HG03342 (cell line): ENCODE measurements around the gene RNFT1.
A peak's percentile ranks its signal among the peaks of the same experiment; 100 is the strongest.
"Not testable (repeated sequence)": the region's sequence is repeated elsewhere in the genome, so short reads cannot be mapped to it uniquely, and the experiment has no call there.

Experiments
- ATAC-seq: cut with Tn5 transposase; IDR thresholded peaks from one replicate; pipeline ENCODE4 v1.9.1; 2021; ENCODE audit warnings: mild to moderate bottlenecking, moderate library complexity; ENCODE audit not compliant: unreplicated experiment

Gene RNFT1, protein sequence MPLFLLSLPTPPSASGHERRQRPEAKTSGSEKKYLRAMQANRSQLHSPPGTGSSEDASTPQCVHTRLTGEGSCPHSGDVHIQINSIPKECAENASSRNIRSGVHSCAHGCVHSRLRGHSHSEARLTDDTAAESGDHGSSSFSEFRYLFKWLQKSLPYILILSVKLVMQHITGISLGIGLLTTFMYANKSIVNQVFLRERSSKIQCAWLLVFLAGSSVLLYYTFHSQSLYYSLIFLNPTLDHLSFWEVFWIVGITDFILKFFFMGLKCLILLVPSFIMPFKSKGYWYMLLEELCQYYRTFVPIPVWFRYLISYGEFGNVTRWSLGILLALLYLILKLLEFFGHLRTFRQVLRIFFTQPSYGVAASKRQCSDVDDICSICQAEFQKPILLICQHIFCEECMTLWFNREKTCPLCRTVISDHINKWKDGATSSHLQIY

DNA sequence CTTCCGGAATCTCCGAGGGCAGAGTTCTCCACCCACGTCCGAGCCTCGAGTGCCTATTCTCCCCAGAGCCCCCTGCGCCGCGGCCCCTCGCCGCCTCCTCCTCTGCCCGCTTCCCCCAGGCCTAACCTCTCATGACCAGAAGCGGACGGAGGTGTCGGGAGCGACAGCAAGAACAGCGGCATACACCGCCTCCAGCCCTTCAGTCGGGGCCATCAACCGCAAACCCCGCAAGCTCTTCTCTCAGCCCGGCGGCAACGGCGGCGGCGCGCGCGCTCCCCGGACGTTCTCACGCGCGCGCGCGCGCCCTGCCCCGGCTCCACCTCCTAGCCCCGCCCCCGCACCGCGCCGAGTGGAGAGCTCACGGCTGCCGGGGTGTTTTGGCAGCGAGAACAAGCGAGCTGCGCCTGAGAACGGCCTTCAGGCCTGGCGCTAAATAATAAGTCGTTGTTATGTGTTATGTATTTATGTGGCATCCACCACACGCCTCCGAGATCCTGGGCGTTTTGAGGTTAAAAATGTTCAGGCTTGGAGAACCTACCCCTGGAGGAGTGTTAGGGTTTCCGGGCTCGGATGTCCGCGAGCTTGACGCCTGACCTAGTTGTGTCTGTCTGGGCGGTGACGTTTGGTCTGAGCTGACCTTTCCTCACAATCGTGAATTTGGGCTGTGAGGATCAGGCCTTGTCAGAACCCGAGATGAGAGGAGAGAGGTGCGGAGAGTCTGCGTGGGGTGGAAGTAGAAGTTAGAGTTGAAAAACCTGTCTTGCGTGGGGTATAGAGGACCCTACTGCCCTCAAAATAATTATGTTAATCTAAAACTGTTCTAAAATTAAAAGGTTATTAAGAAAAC lies at the start of gene RNFT1:
RNFT1 (minus strand) TSS at position 259 of the 847 bp plus-strand sequence; CDS start at position 182, 77 bp downstream.
- ATAC-seq: peak; percentile 80

DNA sequence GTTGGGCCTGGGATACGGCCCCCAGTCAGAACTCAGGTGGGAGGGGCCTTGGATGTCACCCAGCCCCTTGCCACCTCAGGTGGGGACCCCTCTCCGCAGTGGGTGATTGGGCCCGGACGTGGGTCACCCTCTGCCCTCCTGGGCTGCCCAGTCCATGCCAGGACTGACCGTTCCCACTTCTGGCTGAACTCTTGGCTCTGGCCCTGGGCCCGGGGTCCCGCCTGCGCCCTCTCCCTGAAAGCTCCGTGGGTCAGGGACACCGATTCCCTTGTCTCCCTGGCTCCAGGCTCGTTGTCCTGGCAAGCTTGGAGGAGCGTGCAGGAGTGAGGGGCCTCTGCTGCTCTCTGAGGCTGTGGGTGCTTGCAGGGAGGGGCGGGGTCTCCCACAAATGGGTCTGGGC lies 44.8 kb upstream of the RNFT1 start:
- not testable (repeated sequence) for ATAC-seq

DNA sequence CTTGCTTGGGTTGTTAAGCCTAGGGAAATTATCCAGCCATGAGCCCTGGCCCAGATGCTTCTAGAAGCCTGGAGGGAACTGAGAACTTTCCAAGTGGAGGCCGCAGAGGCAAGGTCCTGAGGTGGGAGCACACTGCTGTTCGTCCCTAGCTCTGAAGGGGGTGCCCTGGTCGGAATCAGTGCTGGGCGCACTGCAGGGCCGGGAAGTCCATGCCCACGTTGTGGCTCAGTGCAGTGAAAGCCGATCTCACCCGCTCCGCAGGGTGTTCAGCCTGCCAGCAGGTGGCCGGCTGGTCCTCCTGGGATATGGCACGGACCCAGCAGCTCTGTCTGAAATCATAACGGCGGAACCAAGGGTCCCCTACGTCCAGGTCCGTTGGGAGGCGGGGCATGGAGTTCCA lies 43.8 kb upstream of the RNFT1 start:
- ATAC-seq: not testable (repeated sequence)

DNA sequence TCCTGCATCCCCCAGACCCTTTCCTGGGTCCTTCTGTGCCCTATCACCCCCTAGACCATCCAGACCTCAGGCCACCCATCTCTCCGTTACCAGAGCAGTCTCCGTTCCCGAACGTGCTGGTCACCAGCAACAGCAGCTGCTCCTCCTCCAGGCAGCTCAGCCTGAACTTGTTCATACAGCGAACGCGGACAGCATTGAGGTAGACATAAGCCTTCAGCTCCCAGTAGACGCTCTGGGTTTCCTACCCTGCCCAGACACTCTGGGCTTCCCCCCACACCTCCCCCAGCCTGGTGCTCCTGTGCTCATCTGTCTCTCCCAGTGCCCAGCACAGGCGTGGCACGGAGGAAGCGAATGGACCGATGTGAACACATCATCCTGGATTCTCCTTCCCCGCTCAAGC lies 41.6 kb upstream of the RNFT1 start:
- ATAC-seq: no peak

DNA sequence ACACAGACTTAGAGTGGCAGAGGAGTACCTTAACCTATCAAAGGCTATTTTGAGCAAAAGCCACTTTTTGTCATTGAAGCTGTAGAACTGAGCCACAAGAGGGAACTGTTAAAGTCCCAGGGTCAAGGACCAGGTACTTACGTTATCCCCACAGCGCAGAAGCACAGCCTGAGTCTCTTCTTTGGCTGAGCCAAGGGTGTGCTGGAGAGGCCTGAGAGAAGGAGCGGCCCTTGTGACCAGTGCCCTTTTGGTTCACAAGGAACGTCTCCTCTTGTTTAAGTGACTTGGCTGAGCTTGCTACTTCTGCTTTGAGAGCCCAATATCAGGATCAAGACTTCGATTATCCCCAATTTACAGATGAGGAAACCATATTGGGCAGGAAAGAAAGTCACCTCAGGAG lies 40.0 kb upstream of the RNFT1 start:
- ATAC-seq: not testable (repeated sequence)

DNA sequence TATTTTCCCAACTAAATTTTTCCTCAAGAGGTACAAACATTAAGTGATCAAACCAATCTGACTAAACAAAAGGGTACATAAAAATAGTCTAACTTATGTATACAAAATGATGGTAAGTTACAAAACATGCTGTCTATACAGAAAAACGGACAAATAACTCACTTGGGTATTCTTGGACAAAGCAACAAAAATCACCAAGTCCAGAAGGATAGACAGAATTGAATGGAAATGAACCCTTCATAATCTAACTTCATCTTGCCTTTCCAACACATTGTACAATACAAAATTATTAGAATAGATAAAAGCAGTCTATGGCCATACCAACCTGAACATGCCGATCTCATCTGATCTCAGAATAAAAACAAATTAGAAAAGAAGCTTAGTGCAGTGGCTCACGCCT lies 37.9 kb upstream of the RNFT1 start:
- ATAC-seq: not testable (repeated sequence)

DNA sequence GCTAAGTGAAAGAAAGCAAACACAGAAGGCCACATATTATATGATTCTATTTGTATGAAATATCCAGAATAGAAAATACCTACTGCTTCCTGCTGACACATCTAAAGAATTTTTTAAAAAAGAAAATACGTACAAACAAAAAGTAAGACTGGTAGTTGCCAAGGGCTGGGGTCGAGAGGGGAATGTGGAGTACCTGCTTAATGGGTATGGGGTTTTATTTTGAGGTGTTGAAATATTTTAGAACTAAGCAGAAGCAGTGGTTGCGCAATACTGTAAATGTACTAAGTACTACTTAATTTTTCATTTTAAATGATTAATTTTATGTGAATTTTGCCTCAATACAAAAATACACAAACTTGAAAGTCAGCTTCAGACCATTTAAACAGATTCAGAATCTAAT lies 32.1 kb upstream of the RNFT1 start:
- not testable (repeated sequence) for ATAC-seq

DNA sequence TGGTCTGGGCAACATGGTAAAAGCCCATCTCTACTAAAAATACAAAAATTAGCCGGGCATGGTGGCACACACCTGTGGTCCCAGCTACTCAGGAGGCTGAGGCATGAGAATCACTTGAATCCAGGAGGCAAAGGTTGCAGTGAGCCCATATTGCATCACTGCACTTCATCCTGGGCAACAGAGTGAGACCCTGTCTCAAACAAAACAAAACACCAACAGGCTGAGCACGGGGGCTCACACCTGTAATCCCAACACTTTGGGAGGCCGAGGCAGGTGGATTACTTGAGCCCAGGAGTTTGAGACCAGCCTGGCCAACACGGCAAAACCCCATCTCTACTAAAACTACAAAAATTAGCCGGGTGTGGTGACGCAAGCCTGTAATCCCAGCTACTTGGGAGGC lies 10.6 kb upstream of the RNFT1 start:
- ATAC-seq: not testable (repeated sequence)

DNA sequence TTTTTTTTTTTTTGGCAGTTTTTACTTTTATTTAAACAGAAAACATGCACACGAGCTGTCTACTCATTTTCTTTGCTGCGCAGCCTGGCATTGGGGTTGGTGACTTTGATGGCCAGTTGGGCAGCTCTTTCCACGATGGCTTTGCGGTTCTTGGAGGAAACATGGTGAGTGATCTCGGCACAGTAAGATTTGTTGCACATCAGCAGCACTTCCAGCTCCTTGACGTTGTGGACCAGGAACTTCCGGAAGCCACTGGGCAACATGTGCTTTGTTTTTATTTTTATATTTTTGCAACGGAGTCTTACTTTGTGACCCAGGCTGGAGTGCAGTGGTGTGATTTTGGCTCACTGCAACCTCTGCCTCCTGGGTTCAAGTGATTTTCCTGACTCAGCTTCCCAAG lies 8.9 kb upstream of the RNFT1 start:
- ATAC-seq: not testable (repeated sequence)

DNA sequence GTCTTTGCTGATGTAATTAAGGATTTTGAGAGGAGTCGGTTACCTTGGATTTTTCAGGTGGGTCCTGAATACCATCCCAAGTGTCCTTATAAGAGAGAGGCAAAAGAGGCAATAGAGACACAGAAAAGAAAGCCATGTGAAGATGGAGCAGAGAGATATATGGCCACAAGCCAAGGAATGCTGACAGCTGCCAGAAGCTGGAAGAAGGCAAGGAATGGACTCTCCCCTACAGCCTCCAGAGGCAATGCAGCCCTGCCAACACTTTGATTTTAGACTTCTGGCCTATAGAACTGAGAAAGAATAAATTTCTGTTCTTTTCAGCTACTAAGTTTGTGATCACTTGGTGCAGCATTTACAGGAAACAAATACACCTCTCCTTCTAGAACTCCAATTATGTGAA lies 8.2 kb upstream of the RNFT1 start:
- ATAC-seq: no peak

DNA sequence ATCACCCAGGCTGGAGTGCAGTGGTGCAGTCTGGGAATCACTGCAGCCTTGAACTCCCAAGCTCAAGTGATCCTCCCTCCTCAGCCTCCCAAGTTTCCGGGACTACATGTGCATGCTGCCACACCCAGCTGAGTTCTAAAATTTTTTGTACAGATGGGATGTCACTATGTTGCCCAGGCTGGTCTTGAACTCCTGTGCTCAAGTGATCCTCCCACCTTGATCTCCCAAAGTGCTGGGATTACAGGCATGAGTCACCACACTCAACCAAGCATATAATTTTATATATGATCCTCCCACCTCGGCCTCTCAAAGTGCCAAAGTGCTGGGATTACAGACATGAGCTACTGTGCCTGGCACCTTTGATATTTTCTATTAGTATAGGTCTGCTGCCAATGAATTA lies 7.2 kb upstream of the RNFT1 start:
- ATAC-seq: not testable (repeated sequence)

DNA sequence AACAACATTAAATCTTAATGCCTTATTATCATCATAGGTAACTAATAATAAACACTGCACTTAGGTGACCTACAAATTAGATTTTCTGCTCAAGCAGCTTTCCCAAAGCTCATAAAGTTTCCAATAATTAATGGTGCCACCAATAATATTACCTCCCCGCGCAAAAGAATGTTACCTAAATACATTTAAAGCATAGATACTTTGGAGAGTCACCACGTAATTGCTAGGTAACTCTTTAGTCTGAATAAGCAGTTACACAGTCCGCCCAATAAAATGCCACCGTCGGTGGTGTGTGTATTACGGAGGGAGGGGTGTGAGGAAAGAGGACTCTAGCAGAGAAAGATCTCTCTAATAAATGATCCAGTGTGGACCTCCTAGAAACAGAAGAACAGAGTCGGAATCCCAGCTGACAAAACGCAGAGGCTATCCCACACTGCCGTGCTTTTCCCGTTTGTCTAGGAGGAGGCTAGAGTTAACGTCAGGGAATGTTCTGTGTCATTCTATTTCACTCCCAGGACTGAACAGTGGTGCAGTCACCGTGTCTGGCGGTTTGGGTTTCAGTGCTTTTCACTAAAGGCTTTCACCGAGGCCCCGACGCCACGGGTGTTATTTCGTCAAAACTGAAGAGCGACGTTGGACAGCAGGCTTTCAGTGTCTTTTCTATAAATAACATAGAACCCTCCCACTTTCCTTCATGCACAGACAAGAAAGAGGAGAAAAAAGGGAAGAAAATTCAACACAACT lies 630 bp downstream of the RNFT1 start:
- peak; percentile 36 for ATAC-seq

DNA sequence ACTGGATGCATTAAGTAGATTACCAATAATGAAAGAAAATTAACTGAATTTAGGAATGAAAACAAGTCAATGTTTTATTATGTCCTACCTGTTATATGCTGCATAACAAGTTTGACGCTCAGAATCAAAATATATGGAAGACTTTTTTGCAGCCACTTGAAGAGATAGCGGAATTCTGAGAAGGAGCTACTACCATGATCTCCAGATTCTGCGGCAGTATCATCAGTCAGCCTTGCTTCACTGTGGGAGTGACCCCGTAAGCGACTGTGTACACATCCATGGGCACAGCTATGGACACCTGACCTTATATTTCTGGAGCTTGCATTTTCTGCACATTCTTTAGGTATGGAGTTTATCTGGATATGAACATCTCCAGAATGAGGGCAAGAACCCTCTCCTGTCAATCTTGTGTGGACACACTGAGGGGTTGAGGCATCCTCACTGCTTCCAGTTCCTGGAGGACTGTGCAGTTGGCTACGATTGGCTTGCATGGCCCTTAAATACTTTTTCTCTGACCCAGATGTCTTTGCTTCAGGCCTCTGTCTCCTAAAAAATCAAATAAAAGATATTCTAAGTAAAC lies 1.7 kb downstream of the RNFT1 start:
- no peak for ATAC-seq

DNA sequence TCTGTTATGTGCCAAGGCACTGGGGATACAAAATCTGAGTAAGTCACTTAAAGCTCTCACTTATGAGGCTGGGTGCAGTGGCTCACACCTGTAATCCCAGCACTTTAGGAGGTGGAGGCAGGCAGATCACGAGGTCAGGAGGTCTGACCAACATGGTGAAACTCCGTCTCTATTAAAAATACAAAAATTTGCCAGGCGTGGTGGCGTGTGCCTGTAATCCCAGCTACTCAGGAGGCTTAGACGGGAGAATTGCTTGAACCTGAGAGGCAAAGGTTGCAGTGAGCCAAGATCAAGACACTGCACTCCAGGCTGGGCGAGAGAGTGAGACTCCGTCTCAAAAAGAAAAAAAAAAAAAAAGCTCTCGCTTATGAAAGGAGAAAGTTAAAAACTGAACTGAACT lies 5.0 kb downstream of the RNFT1 start:
- not testable (repeated sequence) for ATAC-seq

DNA sequence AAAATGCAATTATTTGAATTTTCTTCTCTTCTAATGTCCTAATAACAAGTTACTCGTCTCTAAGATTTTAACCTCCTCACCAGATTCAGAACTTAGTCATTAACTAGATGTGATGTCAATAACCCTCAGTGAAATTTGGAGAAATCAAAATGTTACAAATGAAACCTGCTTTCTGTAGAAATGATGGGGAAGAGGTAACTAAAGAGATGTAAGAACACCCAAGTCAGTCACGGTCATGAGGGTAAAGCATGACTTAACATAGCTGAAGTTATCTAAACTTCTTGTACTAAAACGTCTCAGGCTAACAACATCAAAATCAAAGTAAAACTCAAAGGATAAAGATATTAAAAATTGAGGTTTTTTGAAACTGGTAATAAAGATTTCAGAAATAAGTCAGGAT lies 9.7 kb downstream of the RNFT1 start:
- no peak for ATAC-seq

DNA sequence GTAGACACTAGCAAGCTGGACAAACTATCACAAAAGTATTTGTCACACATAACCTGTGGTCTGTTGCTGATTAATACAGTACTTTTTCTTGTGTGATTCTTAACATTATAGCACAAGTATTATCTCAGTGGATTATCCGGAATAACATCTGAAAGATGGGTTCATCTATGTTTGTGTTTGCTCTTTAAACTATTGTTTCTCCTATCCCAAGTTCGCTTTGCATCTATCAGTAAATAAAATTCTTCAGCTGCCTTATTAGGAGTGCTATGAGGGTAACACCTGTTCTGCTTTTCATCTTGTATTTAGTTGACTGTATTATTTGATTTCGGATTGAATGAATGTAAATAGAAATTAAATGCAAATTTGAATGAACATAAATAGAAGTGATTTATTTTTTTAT lies 14.5 kb downstream of the RNFT1 start:
- no peak for ATAC-seq

DNA sequence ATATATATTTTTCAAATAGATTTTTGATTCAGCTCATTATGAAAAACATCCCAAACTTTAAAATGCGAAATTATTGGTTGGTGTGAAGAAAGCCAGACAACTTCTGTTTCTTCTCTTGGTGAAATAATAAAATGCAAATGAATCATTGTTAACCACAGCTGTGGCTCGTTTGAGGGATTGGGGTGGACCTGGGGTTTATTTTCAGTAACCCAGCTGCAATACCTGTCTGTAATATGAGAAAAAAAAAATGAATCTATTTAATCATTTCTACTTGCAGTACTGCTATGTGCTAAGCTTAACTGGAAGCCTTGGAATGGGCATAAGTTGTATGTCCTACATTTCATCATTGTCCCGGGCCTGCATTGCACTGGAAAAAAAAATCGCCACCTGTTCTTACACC lies 17.2 kb downstream of the RNFT1 start:
- not testable (repeated sequence) for ATAC-seq

DNA sequence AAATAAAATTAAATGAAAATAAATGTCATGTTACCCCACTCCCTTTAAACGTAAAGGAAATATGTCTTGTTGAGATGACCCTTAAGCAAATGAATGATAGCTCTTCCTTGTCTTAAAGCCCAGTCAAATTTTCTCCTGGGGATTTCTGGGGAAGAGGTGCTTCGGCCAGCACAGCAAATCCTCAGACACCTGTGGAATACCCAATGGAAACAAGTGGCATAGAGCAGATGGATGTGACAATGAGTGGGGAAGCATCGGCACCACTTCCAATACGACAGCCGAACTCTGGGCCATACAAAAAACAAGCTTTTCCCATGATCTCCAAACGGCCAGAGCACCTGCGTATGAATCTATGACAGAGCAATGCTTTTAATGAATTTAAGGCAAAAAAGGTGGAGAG lies 18.1 kb downstream of the RNFT1 start:
- ATAC-seq: not testable (repeated sequence)

DNA sequence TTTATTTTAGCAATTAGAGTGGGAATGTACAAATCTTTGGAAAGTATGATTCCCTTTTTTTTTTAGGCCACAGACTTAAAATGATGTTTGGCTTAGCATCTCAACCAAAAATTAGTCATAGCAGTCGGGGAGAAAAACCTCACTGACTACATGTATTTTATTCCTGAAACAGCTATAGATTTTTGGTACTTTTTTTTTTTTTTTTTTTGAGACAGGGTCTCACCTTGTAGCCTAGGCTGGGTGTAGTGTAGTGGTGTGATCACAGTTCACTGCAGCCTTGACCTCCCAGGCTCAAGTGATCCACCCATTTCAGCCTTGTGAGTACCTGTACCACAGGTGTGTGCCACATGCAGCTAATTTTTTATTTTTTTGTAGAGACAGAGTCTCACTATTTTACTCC lies 23.4 kb downstream of the RNFT1 start:
- no peak for ATAC-seq

DNA sequence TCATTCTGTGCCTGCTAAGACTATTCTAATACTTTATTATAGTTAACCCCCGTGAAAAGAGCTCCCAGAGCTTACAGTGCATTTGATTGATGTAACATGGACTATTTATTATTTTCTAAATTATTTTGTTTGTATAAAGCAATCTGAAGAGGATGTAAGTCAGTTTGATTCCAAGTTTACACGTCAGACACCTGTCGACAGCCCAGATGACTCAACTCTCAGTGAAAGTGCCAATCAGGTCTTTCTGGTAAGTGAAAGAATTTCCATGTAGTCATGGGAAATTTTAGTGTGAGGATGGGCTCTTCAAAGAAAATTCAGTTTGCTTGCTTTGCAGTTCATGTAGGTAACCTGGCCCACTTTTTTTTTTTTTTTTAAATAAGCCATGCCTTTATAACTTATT lies 23.8 kb downstream of the RNFT1 start:
- ATAC-seq: not testable (repeated sequence)

DNA sequence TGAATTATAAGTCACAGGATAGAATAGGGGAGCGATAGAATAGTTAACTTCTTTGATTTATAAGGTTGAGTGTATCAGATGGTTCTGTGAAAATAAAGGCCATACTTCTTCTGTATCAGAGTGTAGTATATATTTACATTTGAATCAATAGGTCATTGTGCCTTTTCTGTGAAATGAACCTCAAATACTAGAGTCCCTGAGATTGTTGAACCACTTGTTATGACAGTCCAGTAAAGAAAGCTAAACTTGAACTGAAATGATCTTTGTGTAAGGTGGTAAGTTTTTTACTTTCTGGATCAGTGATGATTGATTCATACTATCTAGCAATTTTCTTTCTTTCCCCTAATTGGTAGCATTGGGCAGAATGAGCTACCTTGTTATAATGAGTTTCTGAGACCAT lies 31.2 kb downstream of the RNFT1 start:
- ATAC-seq: not testable (repeated sequence)
